Retinal pigment epithelial cell (primary cell): ENCODE measurements around the gene RGS6.

ENCODE experiments used
- DNase-seq: peaks from one replicate; pipeline ENCODE4 v3.0.0-alpha.2; 2010; ENCODE audit warnings: low read depth
- H3K4me3 ChIP-seq: 2 replicates; pipeline ENCODE4 v1.5.1; 2011; ENCODE audit warnings: mild to moderate bottlenecking, low read length, control low read depth, moderate library complexity
- TF ChIP-seq, protein P1 (sequence below): conservative IDR thresholded peaks from 2 replicates; pipeline ENCODE4 v1.5.1; 2011; ENCODE audit warnings: low read depth, low read length, control low read depth, inconsistent platforms

The RGS6 gene

DNA sequence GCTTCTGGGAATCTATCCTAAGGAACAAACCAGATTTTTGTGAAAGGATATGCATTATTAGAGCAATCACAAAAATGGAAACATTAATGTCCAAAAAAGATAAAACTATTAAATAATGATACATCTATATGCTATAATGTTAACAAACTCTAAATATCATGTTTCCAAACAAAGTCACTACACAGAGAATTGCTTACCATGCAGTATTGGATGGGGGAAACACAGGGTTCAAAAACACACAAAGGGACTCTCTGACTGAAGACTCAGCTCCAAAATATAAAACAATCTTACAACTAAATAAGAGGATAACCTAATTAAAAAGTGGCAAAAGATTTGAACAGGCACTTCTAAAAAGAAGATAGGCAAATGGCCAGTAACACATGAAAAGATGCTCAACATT is 657.4 kb downstream of the RGS6 start:
- no peak overlapping the region for H3K4me3 ChIP-seq
- DNase-seq: no peak
- TF ChIP-seq, protein P1, sequence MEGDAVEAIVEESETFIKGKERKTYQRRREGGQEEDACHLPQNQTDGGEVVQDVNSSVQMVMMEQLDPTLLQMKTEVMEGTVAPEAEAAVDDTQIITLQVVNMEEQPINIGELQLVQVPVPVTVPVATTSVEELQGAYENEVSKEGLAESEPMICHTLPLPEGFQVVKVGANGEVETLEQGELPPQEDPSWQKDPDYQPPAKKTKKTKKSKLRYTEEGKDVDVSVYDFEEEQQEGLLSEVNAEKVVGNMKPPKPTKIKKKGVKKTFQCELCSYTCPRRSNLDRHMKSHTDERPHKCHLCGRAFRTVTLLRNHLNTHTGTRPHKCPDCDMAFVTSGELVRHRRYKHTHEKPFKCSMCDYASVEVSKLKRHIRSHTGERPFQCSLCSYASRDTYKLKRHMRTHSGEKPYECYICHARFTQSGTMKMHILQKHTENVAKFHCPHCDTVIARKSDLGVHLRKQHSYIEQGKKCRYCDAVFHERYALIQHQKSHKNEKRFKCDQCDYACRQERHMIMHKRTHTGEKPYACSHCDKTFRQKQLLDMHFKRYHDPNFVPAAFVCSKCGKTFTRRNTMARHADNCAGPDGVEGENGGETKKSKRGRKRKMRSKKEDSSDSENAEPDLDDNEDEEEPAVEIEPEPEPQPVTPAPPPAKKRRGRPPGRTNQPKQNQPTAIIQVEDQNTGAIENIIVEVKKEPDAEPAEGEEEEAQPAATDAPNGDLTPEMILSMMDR: no peak

DNA sequence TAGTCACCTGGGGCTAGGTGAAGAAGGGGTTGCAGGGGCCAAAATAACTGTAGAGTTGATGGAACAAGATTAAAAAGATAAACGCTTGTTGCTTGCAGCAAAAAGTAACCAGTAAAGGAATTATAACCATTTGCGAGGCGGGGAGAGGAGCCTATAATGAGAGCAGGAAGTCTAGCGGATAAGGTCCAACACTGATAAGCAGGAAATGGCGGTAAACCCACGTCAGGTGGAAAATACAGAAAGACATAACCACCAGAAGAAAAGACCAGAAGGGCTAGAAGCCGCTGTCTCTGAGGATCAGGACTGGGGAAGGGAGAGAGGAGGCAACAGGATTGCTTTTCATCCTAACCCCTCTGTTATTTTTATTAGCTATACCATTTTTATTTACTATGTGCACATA is 658.3 kb downstream of the RGS6 start:
- no peak overlapping the region for H3K4me3 ChIP-seq
- DNase-seq: no peak
- TF ChIP-seq, protein P1: no peak

DNA sequence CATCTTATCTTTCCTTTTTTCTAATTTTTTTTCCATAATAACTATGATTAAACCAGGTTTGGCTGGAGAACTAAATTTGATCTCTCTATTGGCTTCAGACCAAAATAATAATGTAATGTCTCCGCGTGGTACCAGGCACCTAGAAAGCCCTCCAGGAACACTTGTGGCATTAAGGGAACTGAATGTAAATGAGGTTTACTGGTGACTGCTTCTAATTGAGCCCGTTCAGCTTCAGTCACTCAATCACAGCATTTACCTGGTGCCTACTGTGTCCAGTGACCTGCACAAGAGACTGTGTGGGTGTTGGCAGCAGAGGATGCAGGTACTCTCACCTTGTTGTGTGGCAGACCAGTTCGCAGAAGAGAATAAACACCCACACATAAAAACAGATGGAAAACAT is 659.2 kb downstream of the RGS6 start:
- peak; percentile 60 for DNase-seq
- TF ChIP-seq, protein P1: no peak

DNA sequence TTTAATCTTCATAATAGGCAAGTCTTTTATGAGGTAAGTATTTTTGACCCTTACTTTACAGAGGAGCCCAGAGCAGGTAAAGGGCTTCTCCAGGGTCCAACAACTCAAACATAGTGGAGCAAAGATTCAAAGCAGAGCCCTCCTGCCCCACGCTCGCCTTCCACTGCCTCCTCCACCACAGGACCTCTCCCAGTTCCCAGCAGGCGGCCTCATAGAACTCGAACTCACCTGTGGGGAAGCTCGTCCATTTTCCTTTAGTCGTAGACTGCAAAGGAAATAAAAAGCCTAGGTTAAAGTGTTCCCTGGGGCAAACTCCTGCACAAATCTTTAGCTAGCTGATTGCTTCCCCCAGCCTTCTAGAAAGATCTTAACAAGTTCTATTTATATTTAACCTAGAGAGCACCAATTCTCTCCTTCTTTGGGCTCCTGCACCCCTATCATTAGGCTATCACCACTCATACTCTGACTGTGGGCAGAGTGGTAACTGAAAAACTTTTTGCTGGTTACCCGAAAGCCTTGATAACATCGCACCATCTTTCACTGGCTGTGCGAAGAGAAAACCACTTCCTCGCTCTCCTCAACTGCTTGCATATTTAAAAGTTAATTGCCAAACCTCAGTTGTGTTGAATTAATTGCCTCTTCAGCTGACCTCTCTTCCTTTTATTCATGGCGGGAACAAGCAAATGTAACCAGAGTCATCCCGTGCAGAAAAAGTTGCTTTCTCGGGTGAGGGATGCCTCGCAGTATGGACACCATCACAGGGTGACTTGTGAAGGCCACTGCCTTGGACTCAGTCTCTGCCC is 662.1 kb downstream of the RGS6 start:
- TF ChIP-seq, protein P1: no peak
- no peak for DNase-seq
- no peak overlapping the region for H3K4me3 ChIP-seq

More for the DNA sequence above, 659.2 kb downstream of the RGS6 start:
- no peak overlapping the region for H3K4me3 ChIP-seq

DNA sequence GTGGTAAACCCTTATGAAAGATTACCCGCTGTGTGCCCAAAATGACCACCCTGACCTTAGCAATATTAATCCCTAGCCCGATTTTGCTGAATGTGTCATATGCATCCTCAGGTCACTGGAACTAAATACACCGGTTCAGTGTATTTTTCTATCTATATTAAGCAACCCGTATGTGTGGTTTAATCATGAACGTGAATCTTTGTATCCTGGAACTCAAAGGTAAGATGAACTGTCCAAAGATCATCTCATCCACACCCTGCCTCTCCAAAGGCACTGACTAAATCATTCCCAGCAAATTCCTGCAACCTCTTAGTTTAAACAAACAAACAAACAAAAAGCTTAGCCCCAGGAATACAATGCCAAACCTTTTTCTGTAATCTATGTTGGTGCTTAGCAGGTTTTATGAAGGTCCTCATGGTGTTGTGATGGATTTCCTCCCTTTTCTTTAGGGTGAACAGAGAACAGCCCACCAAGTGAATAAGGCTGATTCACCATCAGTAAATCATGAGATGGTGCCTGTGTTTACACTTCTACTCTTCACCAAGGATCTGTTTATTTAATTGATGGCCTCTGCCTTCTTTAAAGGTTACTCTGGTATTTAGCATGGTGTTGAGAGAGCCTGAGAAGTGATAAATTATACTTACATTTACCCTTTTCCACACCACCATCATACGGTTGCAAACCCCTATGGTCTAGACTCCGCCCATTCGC is 663.1 kb downstream of the RGS6 start:
- TF ChIP-seq, protein P1: no peak
- no peak for DNase-seq
- no peak overlapping the region for H3K4me3 ChIP-seq

DNA sequence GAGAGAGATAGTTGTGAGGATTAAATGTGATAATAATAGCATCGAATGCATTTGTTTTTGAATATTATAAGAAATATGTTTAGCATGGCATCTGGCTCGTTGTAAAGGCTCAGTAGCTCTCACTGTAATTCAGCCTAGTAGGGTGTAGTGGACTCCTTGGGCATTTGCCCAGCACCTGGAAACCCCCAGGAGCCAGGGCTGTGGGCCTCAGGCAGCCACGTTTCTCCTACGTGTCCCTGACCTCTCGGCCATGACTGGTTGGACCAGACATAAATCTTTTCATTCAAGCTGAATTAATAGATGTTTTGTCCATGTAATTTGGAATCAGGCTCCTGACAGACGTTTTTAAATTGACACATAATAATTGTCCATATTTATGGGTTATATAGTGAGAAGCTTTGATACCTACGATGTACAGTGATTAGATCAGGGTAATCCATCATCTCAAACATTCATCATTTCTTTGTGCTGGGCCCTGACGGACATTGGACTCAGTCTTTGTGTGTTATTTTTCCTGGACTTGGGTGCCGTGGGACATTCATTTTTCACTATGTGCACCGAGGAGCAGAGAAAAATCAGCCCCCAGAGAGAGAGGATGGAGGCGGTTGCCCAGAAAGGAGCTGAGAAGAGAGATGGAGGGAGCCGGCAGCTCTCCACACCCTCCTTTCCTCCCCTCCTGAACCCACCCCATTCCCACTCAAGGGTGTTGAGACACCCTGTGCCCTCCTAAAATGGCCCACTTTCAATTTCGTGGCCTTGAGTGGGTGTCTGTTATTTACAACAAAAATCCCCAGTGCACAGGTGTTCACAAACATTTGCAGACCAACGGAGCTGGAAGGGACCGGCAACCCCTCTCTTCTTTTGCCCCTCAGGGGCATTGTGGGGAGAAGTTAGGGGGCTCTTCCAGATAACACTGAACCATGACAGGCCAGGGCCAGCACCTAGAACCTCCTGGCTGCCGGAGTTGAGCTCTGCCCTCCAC is 665.3 kb downstream of the RGS6 start:
- no peak for DNase-seq
- H3K4me3 ChIP-seq: no peak overlapping the region

More for the DNA sequence above, 665.3 kb downstream of the RGS6 start:
- TF ChIP-seq, protein P1: no peak
